Measurements from ENCODE around the gene SLC38A4.

- TF ChIP-seq CTCF (conservative IDR thresholded peaks at IDR 0.05 in 1 of 2, IDR thresholded peaks at IDR 0.05 in 1 of 2; ENCODE audit: low read depth in 1 of 2, low read length in 2 of 2) (no peak), EZH2 (IDR thresholded peaks at IDR 0.05; ENCODE audit: low read length, missing control alignments) (no peak)
Observed at GRCh38 chr12:46754550-46754949, 71.2 kb downstream of the SLC38A4 start.
